Endodermal cell (in vitro differentiated cells): ENCODE measurements around the gene ANO6. TPM values are rescaled to one million over a fixed set of nuclear protein-coding genes. Genes with fewer than 3 reads are reported as not detected.
"Not testable (repeated sequence)": the region's sequence is repeated elsewhere in the genome, so short reads cannot be mapped to it uniquely, and the experiment has no call there.

Experiments
- DNase-seq: peaks from one replicate; pipeline ENCODE4 v3.0.0-alpha.2; 2017
- H3K27ac ChIP-seq: 2 replicates; pipeline ENCODE4 v1.5.1; 2013; ENCODE audit warnings: mild to moderate bottlenecking, low read depth, low read length, moderate library complexity
- H3K27me3 ChIP-seq: 2 replicates; pipeline ENCODE4 v1.6.1; 2013; ENCODE audit warnings: mild to moderate bottlenecking, low read length, moderate library complexity; ENCODE audit not compliant: insufficient read depth, control insufficient read depth, poor library complexity, severe bottlenecking
- H3K36me3 ChIP-seq: 2 replicates; pipeline ENCODE4 v1.7.0; 2013; ENCODE audit warnings: mild to moderate bottlenecking, low read length, moderate library complexity; ENCODE audit not compliant: control insufficient read depth, insufficient read depth
- H3K4me1 ChIP-seq: one replicate; pipeline ENCODE4 v1.7.0; 2013; ENCODE audit warnings: low read length; ENCODE audit not compliant: control insufficient read depth, insufficient read depth
- H3K4me3 ChIP-seq: 2 replicates; pipeline ENCODE4 v1.5.1; 2013; ENCODE audit warnings: mild to moderate bottlenecking, low read length, moderate library complexity
- H3K9ac ChIP-seq: 2 replicates; pipeline ENCODE4 v1.6.1; 2013; ENCODE audit warnings: mild to moderate bottlenecking, low read length, moderate library complexity; ENCODE audit not compliant: poor library complexity, severe bottlenecking; ENCODE audit errors: extremely low read depth
- H3K9me3 ChIP-seq: 2 replicates; pipeline ENCODE4 v1.6.1; 2013; ENCODE audit warnings: mild to moderate bottlenecking, low read length, moderate library complexity; ENCODE audit not compliant: control insufficient read depth
- H3K27ac Mint-ChIP-seq: 2 replicates; pipeline ENCODE4 v1.8.0; 2020; ENCODE audit warnings: mixed read lengths
- H3K27me3 Mint-ChIP-seq: 2 replicates; pipeline ENCODE4 v1.8.0; 2021; ENCODE audit warnings: mild to moderate bottlenecking, mixed read lengths; ENCODE audit not compliant: insufficient read depth
- H3K36me3 Mint-ChIP-seq: 2 replicates; pipeline ENCODE4 v1.8.0; 2020; ENCODE audit warnings: low read depth, mixed read lengths
- H3K4me1 Mint-ChIP-seq: 2 replicates; pipeline ENCODE4 v1.8.0; 2020; ENCODE audit warnings: mixed read lengths
- H3K4me3 Mint-ChIP-seq: 2 replicates; pipeline ENCODE4 v1.8.0; 2020; ENCODE audit warnings: mild to moderate bottlenecking, moderate library complexity, mixed read lengths
- H3K9me3 Mint-ChIP-seq: 2 replicates; pipeline ENCODE4 v1.8.0; 2020; ENCODE audit warnings: mild to moderate bottlenecking, mixed read lengths
- CTCF ChIP-seq: fragments of 200-600 bp; sonication (generic); conservative IDR thresholded peaks from 2 replicates; pipeline ENCODE4 v1.5.0; 2021; ENCODE audit warnings: antibody characterized with exemption, mild to moderate bottlenecking
- WGBS, 2 experiments: methylation state at CpG; one replicate each; pipeline versions ENCODE4 v1.1.5 to v1.1.7; 2013; ENCODE audit warnings: missing lambda C conversion rate in 2 of 2, mixed read lengths in 1 of 2; ENCODE audit not compliant: insufficient coverage in 1 of 2, insufficient read length in 1 of 2; 5-methylcytosine and 5-hydroxymethylcytosine counted together
- total RNA-seq, 2 donors: library from RNA; stranded (reverse); fragmentation: NEBNext Ultra II Directional in 1 of 2; extraction: Animal tissue kit (Norgen Biotek cat#: 25700) in 1 of 2; gene quantifications; 2 replicates in 1 of 2; 3 replicates in 1 of 2; pipeline ENCODE4 v1.2.1, GENCODE V29; 2021

ANO6 gene
- total RNA-seq, 2 donors from 2014 or later = 53.5 to 55.2 TPM

DNA sequence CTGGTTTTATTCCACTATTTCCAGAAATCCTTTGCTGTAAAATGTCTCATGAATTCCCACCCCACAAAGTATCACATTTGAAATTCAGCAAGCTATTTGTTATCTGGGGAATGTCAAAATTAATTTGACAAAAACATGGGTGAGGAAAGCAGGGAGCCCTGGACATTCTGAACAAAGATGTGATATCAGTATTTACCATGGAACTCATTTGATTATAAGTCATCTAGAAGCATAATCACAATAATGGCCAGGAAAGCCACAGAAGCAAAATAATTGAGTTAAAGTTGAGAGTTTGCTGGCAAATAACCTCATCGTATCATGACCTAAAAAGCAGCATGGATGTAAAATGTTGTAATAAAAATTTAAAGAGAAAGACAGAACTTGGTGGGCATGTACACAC is 96.1 kb downstream of the ANO6 start:
- Histone ChIP-seq H3K27me3 (no peaks in the 10 kb centered on the region), H3K36me3 (peaks cover 6% of the 10 kb centered on the region), H3K4me3 (no peak overlapping the region), H3K27ac (no peak overlapping the region), H3K4me1 (no peaks in the 10 kb centered on the region), H3K9me3 (peaks cover 6% of the 10 kb centered on the region), H3K9ac (no peak overlapping the region)
- Mint-ChIP-seq H3K27me3 (no peaks in the 10 kb centered on the region), H3K4me3 (no peak overlapping the region), H3K27ac (no peak overlapping the region), H3K9me3 (peaks cover 10% of the 10 kb centered on the region), H3K36me3 (peaks cover 23% of the 10 kb centered on the region), H3K4me1 (no peaks in the 10 kb centered on the region)
- 100% methylated on average over 1 of the region's 1 CpG for WGBS, 2 experiments
- no peak for TF ChIP-seq CTCF
- no peak for DNase-seq

GRCh38 chr12:45314770-45315169 is 98.9 kb downstream of the ANO6 start:
- Mint-ChIP-seq H3K9me3 (peaks cover 20% of the 10 kb centered on the region), H3K27me3 (no peaks in the 10 kb centered on the region), H3K4me1 (no peaks in the 10 kb centered on the region), H3K4me3 (no peak overlapping the region), H3K27ac (no peak overlapping the region), H3K36me3 (peaks cover 36% of the 10 kb centered on the region)
- Histone ChIP-seq H3K36me3 (peaks cover 6% of the 10 kb centered on the region), H3K9ac (no peak overlapping the region), H3K9me3 (peaks cover 6% of the 10 kb centered on the region), H3K4me1 (no peaks in the 10 kb centered on the region), H3K27ac (no peak overlapping the region), H3K4me3 (no peak overlapping the region), H3K27me3 (no peaks in the 10 kb centered on the region)
- TF ChIP-seq CTCF = no peak
- DNase-seq = no peak
- 100% methylated on average over 1 of the region's 1 CpG; no CpG with 5 or more reads in 1 of the 2 experiments for WGBS, 2 experiments

DNA sequence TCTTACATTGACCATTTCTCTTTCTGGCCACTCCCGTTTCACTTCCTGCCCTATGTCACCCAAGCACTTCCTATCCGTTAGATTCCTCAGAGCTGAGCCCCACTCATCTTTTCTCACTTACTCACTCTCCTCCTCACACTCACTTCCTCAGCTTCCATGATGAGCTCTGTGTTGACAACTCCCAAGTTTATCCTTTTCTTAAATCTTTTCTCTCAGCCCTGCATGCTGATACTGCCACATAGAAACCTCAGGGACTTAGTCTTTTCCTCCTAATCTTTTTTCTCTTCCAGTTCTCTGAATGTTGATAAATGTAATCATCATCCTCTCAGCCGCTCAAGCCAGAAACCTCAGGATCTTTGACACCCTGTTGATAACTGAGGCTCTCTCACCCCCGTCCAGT is 99.6 kb downstream of the ANO6 start:
- no peak for TF ChIP-seq CTCF
- peaks cover 1% of the 10 kb centered on the region for H3K4me1 Mint-ChIP-seq
- H3K4me1 ChIP-seq = no peaks in the 10 kb centered on the region
- no peak overlapping the region for H3K27ac Mint-ChIP-seq
- 85 to 95% methylated on average over 3 to 4 of the region's 4 CpGs for WGBS, 2 experiments
- no peaks in the 10 kb centered on the region for H3K27me3 Mint-ChIP-seq
- peaks cover 6% of the 10 kb centered on the region for H3K9me3 ChIP-seq
- H3K4me3 Mint-ChIP-seq = no peak overlapping the region
- peaks cover 6% of the 10 kb centered on the region for H3K36me3 ChIP-seq
- no peak overlapping the region for H3K9ac ChIP-seq
- no peak overlapping the region for H3K4me3 ChIP-seq
- H3K9me3 Mint-ChIP-seq = peaks cover 22% of the 10 kb centered on the region
- no peak overlapping the region for H3K27ac ChIP-seq
- DNase-seq = no peak
- H3K27me3 ChIP-seq = no peaks in the 10 kb centered on the region
- H3K36me3 Mint-ChIP-seq = peaks cover 39% of the 10 kb centered on the region

DNA sequence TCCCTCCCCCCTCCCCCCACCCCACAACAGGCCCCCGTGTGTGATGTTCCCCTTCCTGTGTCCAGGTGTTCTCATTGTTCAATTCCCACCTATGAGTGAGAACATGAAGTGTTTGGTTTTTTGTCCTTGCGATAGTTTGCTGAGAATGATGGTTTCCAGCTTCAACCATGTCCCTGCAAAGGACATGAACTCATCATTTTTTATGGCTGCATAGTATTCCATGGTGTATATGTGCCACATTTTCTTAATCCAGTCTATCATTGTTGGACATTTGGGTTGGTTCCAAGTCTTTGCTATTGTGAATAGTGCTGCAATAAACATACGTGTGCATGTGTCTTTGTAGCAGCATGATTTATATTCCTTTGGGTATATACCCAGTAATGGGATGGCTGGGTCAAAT is 101.4 kb downstream of the ANO6 start:
- peaks cover 23% of the 10 kb centered on the region for H3K9me3 Mint-ChIP-seq

More for the DNA sequence above, 101.4 kb downstream of the ANO6 start:
- H3K4me3 ChIP-seq, DNase-seq, H3K27me3 ChIP-seq, H3K27ac Mint-ChIP-seq, H3K4me1 ChIP-seq, H3K4me3 Mint-ChIP-seq, H3K27me3 Mint-ChIP-seq, H3K9ac ChIP-seq, H3K27ac ChIP-seq, H3K4me1 Mint-ChIP-seq, H3K9me3 ChIP-seq: not testable (repeated sequence)
- 88% methylated on average over 1 of the region's 3 CpGs; no CpG with 5 or more reads in 1 of the 2 experiments for WGBS, 2 experiments
- H3K36me3 Mint-ChIP-seq = peaks cover 41% of the 10 kb centered on the region
- H3K36me3 ChIP-seq = peaks cover 15% of the 10 kb centered on the region
